HepG2 (cell line): ENCODE data around the gene SCYGR5. TPM values are rescaled to one million over a fixed set of nuclear protein-coding genes. Genes with fewer than 3 reads are reported as not detected.

ENCODE experiments used
- ATAC-seq: fragments of 200-7000 bp; cut with Tn5 transposase; 3 replicates; pipeline ENCODE4 v1.9.1; 2020; ENCODE audit warnings: mild to moderate bottlenecking, moderate library complexity
- BruUV-seq: library from RNA; stranded (reverse); fragments of 400-500 nt; replicated peaks from 2 replicates; lab custom pipeline; 2021; lab: Mats Ljungman, UMichigan
- CTCF ChIA-PET: fragments of 300-600 bp; formaldehyde crosslinking; extraction: SDS; loops from one replicate; lab custom pipeline; 2021; ENCODE audit warnings: low total read pairs, inconsistent platforms, low intra/inter-chr PET ratio; lab: Yijun Ruan, JAX
- POLR2A ChIA-PET: fragments of 350-600 bp; sonication (Branson Sonifier 250); formaldehyde crosslinking; loops from one replicate; lab custom pipeline; 2020; ENCODE audit warnings: antibody characterized with exemption, inconsistent platforms; lab: Yijun Ruan, JAX
- DNase-seq: peaks from one replicate; pipeline ENCODE4 v3.0.0-alpha.2; 2015; ENCODE audit warnings: low spot score
- FAIRE-seq: peaks from 3 replicates; lab custom pipeline; 2011; peaks lifted over from hg19 to GRCh38; lab: Jason Lieb, UNC
- H2AFZ ChIP-seq: one replicate; pipeline ENCODE4 v1.6.1; 2011; ENCODE audit warnings: low read length, inconsistent platforms
- H3K27ac ChIP-seq: fragments of 300-600 bp; 3 replicates; pipeline ENCODE4 v1.8.0; 2011; ENCODE audit warnings: mixed run types, mild to moderate bottlenecking, mixed read lengths, low read length, inconsistent platforms; ENCODE audit not compliant: insufficient read depth; ENCODE audit errors: extremely low read length
- H3K27me3 ChIP-seq, 2 experiments: fragments of 200-600 bp in 1 of 2; 2 replicates in 1 of 2; 3 replicates in 1 of 2; pipeline versions ENCODE4 v1.6.0 to v1.8.0; 2011; ENCODE audit warnings: low read length in 2 of 2, mild to moderate bottlenecking in 2 of 2, moderate library complexity in 2 of 2, inconsistent platforms in 1 of 2; ENCODE audit not compliant: insufficient read depth in 2 of 2, control insufficient read depth in 1 of 2
- H3K36me3 ChIP-seq, 2 experiments: fragments of 200-600 bp in 1 of 2; replicated peaks in 1 of 2; 2 replicates in 1 of 2; 3 replicates in 1 of 2; pipeline versions ENCODE4 v1.5.1 to v1.8.0; 2011; ENCODE audit warnings: low read length in 2 of 2, inconsistent platforms in 1 of 2; ENCODE audit not compliant: insufficient read depth in 2 of 2, control insufficient read depth in 1 of 2
- H3K4me1 ChIP-seq: 2 replicates; pipeline ENCODE4 v1.5.1; 2012; ENCODE audit warnings: low read length, inconsistent platforms; ENCODE audit not compliant: insufficient read depth
- H3K4me2 ChIP-seq: 2 replicates; pipeline ENCODE4 v1.6.0; 2011; ENCODE audit warnings: low read depth, low read length, inconsistent platforms
- H3K4me3 ChIP-seq, 3 experiments: fragments of 200-600 bp in 1 of 3; sonication (generic), shearing (Covaris generic) in 1 of 3; replicated peaks in 1 of 3; 2 replicates each; pipeline ENCODE4 v1.5.1; 2011 to 2016; ENCODE audit warnings: low read length in 3 of 3, inconsistent platforms in 2 of 3, low read depth in 2 of 3, mild to moderate bottlenecking in 2 of 3, control low read depth in 1 of 3, mixed read lengths in 1 of 3; ENCODE audit not compliant: insufficient read depth in 1 of 3
- H3K79me2 ChIP-seq: one replicate; pipeline ENCODE4 v1.6.1; 2011; ENCODE audit warnings: low read length, inconsistent platforms; ENCODE audit not compliant: insufficient read depth
- H3K9ac ChIP-seq: 2 replicates; pipeline ENCODE4 v1.6.0; 2011; ENCODE audit warnings: mild to moderate bottlenecking, low read depth, low read length, inconsistent platforms; ENCODE audit not compliant: insufficient read depth
- H3K9me3 ChIP-seq: 2 replicates; pipeline ENCODE4 v1.5.1; 2012; ENCODE audit warnings: mild to moderate bottlenecking, low read length
- H4K20me1 ChIP-seq: 2 replicates; pipeline ENCODE4 v1.6.0; 2011; ENCODE audit warnings: inconsistent platforms, mild to moderate bottlenecking, low read length, moderate library complexity; ENCODE audit not compliant: insufficient read depth
- AHDC1 ChIP-seq: sonication (generic); formaldehyde crosslinking; IDR thresholded peaks from 2 replicates; pipeline ENCODE4 v1.5.1; 2020; ENCODE audit warnings: mild to moderate bottlenecking, missing genetic modification reagents, borderline replicate concordance
- DDIT3 ChIP-seq: sonication (generic); formaldehyde crosslinking; IDR thresholded peaks from 2 replicates; pipeline ENCODE4 v1.4.0; 2020; ENCODE audit warnings: mild to moderate bottlenecking, missing genetic modification reagents
- NFIC ChIP-seq: IDR thresholded peaks from 2 replicates; pipeline ENCODE4 v1.6.1; 2012; ENCODE audit warnings: mild to moderate bottlenecking, low read length, inconsistent platforms
- PITX1 ChIP-seq: sonication (generic); formaldehyde crosslinking; IDR thresholded peaks from 2 replicates; pipeline ENCODE4 v1.5.1; 2020; ENCODE audit warnings: mild to moderate bottlenecking, missing genetic modification reagents
- ZFP36 ChIP-seq: fragments of 150-350 bp; IDR thresholded peaks from 2 replicates; pipeline ENCODE4 v1.6.1; 2018; ENCODE audit warnings: borderline replicate concordance, low read length, low read depth; ENCODE audit not compliant: partially characterized antibody
- ZNF142 ChIP-seq: sonication (generic); formaldehyde crosslinking; IDR thresholded peaks from 2 replicates; pipeline ENCODE4 v1.4.0; 2020; ENCODE audit warnings: missing genetic modification reagents
- ZNF280B ChIP-seq: sonication (generic); formaldehyde crosslinking; IDR thresholded peaks from 2 replicates; pipeline ENCODE4 v1.5.0; 2020; ENCODE audit warnings: missing genetic modification reagents, mild to moderate bottlenecking, borderline replicate concordance
- ZNF34 ChIP-seq: sonication (generic); formaldehyde crosslinking; IDR thresholded peaks from 2 replicates; pipeline ENCODE4 v1.4.0; 2020; ENCODE audit warnings: mild to moderate bottlenecking, missing genetic modification reagents, borderline replicate concordance
- ZNF510 ChIP-seq: sonication (generic); formaldehyde crosslinking; IDR thresholded peaks from 2 replicates; pipeline ENCODE4 v1.4.0; 2020; ENCODE audit warnings: low read depth, mild to moderate bottlenecking, missing genetic modification reagents
- ZNF607 ChIP-seq: sonication (generic); formaldehyde crosslinking; IDR thresholded peaks from 2 replicates; pipeline ENCODE4 v1.5.1; 2020; ENCODE audit warnings: missing genetic modification reagents, mild to moderate bottlenecking, borderline replicate concordance
- ZSCAN22 ChIP-seq: sonication (generic); formaldehyde crosslinking; IDR thresholded peaks from 2 replicates; pipeline ENCODE4 v1.4.0; 2020; ENCODE audit warnings: mild to moderate bottlenecking, missing genetic modification reagents
- WGBS: methylation state at CpG from one replicate; pipeline ENCODE4 v1.1.6; 2017; ENCODE audit warnings: low lambda C conversion rate; 5-methylcytosine and 5-hydroxymethylcytosine counted together
- in situ Hi-C: cut with HindIII; loops from 2 replicates; pipeline ENCODE4 v1.10.0; 2017; ENCODE audit warnings: low pct_unique_long_range_greater_than_20kb; ENCODE audit not compliant: extremely low pct_ligation_motif_present
- intact Hi-C: fragments of 100-400 bp; cut with micrococcal nuclease; formaldehyde crosslinking; loops from one replicate; pipeline ENCODE4 v1.10.0; 2022; ENCODE audit not compliant: unreplicated experiment
- polyA plus RNA-seq, 8 experiments: library from polyadenylated mRNA; depleted of rRNA in 3 of 8; stranded (reverse) in 7 of 8; unstranded in 1 of 8; fragments of >200 nt; fragmentation: Illumina TruSeq in 4 of 8; extraction: Trizol in 4 of 8; gene quantifications; 2 replicates each; pipeline versions ENCODE4 v1.2.1 to v1.2.3, GENCODE V29; 2011 to 2016; ENCODE audit warnings: low read depth in 4 of 8, missing spikeins in 1 of 8, mixed read lengths in 1 of 8; ENCODE audit not compliant: insufficient read depth in 1 of 8
- total RNA-seq, 5 experiments: library from RNA; depleted of rRNA; stranded (reverse); fragments of >200 nt; fragmentation: Illumina TruSeq; extraction: Trizol; gene quantifications; 2 replicates each; pipeline ENCODE4 v1.2.3, GENCODE V29; 2016; ENCODE audit warnings: low read depth in 1 of 5

SCYGR5 gene
- total and polyA plus RNA-seq, 2 of the 13 experiments (the other 11 are each of a cell fraction or from before 2014, with no cell fraction given) = not detected

- ATAC-seq (no peak), DNase-seq (no peak), FAIRE-seq (no peak)
- H3K9ac ChIP-seq = no peak overlapping the region
- H3K4me3 ChIP-seq = no peak overlapping the region
- ChIA-PET POLR2A (no interaction called here), CTCF (no interaction called here)
- no TSS peak for BruUV-seq
- no peaks in the 10 kb centered on the region for H3K4me1 ChIP-seq
- H4K20me1 ChIP-seq = no peaks in the 10 kb centered on the region
- H3K36me3 ChIP-seq = no peaks in the 10 kb centered on the region
- intact Hi-C loops = no loop called here
- H2AFZ ChIP-seq = no peak overlapping the region
- H3K79me2 ChIP-seq = no peaks in the 10 kb centered on the region
- in situ Hi-C loops = no loop called here
- H3K27me3 ChIP-seq = no peaks in the 10 kb centered on the region
- H3K27ac ChIP-seq = no peak overlapping the region
- H3K9me3 ChIP-seq = no peaks in the 10 kb centered on the region
- WGBS = 74% methylated on average over 3 of the region's 3 CpGs
- H3K4me2 ChIP-seq = no peak overlapping the region
- TF ChIP-seq ZNF280B (CRISPR knock-in tag) = no peak
- no peak for TF ChIP-seq ZNF510 (CRISPR knock-in tag)
- TF ChIP-seq NFIC = no peak
- TF ChIP-seq DDIT3 (CRISPR knock-in tag) = no peak
- no peak for TF ChIP-seq ZFP36
- no peak for TF ChIP-seq ZNF142 (CRISPR knock-in tag)
- TF ChIP-seq ZSCAN22 (CRISPR knock-in tag) = no peak
- TF ChIP-seq ZNF607 = no peak
- TF ChIP-seq ZNF34 = no peak
- TF ChIP-seq AHDC1 = no peak
- no peak for TF ChIP-seq PITX1 (CRISPR knock-in tag)
These were observed 11.3 kb downstream of the SCYGR5 start for GRCh38 chr2:227677928-227678327.
